ENCODE measurements around the gene ARPC5L.

DNA sequence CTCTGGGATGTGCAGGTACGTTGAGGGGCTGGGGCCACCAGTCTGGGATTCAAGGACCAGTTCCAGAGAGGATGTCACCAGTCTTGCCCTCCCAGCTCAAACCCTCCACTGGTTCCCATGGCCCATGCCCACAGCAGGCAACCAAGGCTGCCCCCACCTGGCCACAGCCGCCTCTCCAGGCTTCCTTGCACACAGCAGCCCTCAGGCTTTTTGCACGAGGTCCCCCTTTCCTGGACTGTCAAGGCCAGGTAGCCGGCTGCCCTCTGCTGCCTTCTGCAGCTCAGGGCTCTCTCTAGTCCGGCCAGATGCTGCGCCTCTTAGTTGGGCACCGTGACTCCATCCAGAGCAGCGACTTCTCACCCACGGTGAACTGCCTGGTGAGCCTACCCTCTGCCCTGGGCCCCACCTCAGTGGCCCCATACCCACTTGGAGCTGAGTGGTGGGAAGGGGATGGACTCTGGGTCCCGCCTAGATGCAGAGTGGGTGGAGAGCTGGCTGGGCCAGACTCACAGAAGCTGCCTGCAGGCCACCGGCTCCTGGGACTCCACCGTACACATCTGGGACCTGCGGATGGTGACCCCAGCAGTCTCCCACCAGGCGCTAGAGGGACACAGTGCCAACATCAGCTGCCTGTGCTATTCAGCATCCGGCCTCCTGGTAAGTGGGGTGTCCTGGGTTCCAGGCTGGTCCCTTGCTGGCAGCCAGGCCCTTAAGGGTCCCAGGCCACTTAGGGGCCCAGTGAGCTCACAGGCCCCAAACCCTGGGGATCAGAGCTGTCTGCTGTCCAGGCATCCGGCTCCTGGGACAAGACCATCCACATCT lies 5.8 kb upstream of the ARPC5L start:
- TF ChIP-seq, protein P1, sequence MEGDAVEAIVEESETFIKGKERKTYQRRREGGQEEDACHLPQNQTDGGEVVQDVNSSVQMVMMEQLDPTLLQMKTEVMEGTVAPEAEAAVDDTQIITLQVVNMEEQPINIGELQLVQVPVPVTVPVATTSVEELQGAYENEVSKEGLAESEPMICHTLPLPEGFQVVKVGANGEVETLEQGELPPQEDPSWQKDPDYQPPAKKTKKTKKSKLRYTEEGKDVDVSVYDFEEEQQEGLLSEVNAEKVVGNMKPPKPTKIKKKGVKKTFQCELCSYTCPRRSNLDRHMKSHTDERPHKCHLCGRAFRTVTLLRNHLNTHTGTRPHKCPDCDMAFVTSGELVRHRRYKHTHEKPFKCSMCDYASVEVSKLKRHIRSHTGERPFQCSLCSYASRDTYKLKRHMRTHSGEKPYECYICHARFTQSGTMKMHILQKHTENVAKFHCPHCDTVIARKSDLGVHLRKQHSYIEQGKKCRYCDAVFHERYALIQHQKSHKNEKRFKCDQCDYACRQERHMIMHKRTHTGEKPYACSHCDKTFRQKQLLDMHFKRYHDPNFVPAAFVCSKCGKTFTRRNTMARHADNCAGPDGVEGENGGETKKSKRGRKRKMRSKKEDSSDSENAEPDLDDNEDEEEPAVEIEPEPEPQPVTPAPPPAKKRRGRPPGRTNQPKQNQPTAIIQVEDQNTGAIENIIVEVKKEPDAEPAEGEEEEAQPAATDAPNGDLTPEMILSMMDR (IDR thresholded peaks at IDR 0.05): no peak
- no peak for TF ChIP-seq POLR2A (IDR thresholded peaks at IDR 0.05)
